ENCODE results near the gene ZNF407.

GRCh38 chr18:74995419-74995736 is 397.7 kb downstream of the ZNF407 start:
- TF ChIP-seq, protein P1, sequence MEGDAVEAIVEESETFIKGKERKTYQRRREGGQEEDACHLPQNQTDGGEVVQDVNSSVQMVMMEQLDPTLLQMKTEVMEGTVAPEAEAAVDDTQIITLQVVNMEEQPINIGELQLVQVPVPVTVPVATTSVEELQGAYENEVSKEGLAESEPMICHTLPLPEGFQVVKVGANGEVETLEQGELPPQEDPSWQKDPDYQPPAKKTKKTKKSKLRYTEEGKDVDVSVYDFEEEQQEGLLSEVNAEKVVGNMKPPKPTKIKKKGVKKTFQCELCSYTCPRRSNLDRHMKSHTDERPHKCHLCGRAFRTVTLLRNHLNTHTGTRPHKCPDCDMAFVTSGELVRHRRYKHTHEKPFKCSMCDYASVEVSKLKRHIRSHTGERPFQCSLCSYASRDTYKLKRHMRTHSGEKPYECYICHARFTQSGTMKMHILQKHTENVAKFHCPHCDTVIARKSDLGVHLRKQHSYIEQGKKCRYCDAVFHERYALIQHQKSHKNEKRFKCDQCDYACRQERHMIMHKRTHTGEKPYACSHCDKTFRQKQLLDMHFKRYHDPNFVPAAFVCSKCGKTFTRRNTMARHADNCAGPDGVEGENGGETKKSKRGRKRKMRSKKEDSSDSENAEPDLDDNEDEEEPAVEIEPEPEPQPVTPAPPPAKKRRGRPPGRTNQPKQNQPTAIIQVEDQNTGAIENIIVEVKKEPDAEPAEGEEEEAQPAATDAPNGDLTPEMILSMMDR (IDR thresholded peaks at IDR 0.05), result no peak
- TF ChIP-seq POLR2A (IDR thresholded peaks at IDR 0.05) (no peak), POLR2AphosphoS5 (IDR thresholded peaks at IDR 0.05) (no peak)
